GM18858 (cell line): ENCODE results near the gene OR1L4.

Experiments
- ATAC-seq: cut with Tn5 transposase; IDR thresholded peaks from one replicate; pipeline ENCODE4 v1.9.1; 2021; ENCODE audit not compliant: unreplicated experiment

The OR1L4 gene

DNA sequence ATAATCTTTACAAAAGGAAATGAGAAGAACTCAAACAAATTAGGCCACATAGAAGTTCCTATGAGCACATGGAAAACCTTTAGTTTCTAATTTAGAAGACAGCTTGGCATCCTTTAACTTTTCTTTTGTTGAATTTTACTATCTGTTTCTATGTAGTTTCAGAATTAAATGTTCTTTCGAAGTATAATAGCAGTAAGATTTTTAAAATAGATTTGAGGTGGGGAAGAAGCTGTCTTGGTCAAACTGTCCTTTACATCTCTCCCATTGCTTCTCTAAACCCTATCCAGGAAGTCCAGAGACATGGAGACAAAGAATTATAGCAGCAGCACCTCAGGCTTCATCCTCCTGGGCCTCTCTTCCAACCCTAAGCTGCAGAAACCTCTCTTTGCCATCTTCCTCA lies at the start of gene OR1L4:
Gene OR1L4 (plus strand): TSS at position 301 of the 400 bp plus-strand sequence. CDS start 0 bp downstream, at position 301.
- ATAC-seq: no peak

DNA sequence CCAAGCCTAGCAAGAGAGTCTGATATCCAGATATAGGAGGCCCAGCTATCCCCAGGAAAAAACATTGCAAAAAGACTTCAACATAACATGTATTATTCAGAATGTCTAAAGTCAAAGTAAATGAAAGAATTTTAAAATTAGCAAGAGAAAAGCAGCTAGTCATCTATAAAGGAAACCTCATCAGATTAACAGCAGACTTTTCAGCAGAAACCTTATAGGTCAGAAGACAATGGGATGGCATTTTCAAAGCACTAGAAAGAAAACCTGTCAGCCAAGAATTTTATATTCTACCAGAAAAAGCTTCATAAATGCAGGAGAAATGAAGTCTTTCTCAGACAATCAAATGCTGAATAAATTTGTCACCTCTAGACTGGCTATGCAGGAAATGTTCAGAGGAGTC lies 38.9 kb upstream of the OR1L4 start:
- no peak for ATAC-seq

DNA sequence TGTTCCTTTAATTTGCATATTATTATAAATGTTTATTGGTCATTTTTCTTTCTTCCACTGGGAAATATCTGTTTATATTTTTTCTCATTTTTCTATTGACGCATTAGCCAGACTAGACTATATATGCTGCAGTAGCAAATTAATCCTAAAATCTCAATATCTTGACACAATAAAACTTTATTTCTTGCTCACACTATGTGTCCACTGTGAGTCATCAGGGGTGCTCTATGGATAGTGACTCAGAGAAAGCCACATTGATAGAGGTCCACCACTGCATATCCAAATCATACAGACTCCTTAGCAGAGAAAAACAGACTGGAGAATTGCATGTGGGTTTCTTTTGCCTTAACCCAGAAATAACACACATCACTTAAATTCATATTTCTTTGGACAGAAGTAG lies 28.1 kb upstream of the OR1L4 start:
- ATAC-seq: no peak

DNA sequence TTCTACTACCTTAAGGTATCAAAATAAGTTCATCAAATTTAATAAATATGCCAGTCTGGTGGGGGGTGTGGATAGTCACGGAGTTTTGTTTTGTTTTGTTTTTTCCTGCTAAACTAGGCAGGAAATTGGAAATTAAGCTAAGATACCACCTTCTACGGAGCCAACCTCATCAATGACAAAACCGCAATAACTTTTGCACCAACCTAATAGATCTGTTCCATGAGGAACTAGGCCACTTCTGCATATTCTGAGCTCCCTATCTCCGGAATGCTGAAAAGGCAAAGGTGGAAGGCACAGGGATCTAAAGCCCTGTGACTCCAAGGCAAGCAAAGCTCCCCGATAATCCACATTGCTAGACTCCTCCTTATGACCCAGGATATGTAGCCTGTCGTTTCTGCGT lies 5.8 kb upstream of the OR1L4 start:
- no peak for ATAC-seq

DNA sequence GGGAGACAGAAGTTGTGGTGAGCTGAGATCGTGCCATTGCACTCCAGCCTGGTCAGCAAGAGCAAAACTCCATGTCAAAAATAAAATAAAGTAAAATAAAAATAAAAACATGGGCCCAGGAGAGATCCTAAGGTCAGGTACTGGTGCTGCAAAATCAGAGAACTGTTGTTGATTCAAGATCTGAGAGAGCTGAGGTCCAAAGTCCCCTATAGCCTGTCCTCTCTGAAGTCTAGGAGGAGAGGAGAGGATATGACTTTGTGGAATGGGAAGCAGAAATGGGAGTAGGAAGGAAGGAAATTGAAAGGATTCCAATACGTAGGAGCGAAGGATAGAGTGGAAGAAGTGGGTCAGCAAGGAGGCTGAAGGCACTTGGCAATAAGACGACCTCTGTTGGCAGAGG lies 4.6 kb upstream of the OR1L4 start:
- ATAC-seq: no peak

GRCh38 chr9:122742003-122742402 lies 18.2 kb downstream of the OR1L4 start, which contains the start of gene OR1L6:
OR1L6 (plus strand) TSS chr9:122742303; CDS start chr9:122749848, 7,545 bp downstream.
- no peak for ATAC-seq

DNA sequence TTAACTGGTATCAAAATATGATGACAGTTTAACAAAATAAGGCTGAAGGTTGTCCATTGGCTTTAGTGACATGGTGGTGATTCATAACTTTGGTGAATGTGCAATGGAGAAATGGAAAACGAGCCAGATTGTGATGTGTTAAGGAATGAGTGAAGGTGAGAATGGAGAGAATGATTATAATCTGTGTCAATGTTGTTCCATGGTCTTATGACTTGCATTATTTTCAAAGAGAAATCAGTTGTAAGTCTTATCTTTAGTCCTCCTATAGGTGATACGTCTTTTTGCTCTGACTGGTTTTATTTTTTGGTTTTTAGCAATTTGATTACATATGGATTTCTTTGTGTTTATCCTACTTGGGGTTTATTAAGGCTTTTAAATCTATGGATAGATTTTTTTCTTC lies 31.0 kb downstream of the OR1L4 start:
- ATAC-seq: no peak

DNA sequence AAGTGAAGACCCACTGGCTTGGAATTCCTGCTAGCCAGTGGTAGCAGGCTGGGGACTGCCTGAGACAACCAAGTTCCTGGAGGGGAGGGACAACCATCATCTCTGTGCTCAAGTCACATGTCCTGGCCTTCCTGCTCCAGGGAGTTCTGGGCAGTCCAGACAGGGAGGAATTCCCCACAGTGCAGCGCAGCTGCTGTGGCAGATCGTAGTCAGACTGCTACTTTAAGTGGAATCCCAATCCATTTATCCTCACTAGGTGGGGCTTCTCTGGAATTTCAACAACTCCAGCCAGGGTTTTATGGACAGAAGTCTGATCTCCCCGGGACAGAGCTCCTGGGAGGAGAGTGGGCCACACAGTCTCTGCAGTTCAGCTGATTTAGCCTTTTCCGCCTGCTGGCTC lies 44.0 kb downstream of the OR1L4 start:
- ATAC-seq: no peak
